Suprapubic skin (tissue), 3 donors: ENCODE measurements around the gene SLC9A8.

Experiments used
- CTCF ChIP-seq, 2 donors: fragments of 200-600 bp in 1 of 2; fragments of 450-650 bp in 1 of 2; sonication (generic) in 1 of 2; IDR thresholded peaks; one replicate each; pipeline ENCODE4 v1.5.1; 2016 to 2019; ENCODE audit warnings: antibody characterized with exemption in 2 of 2, mild to moderate bottlenecking in 1 of 2, moderate library complexity in 1 of 2
- EP300 ChIP-seq: sonication (generic); formaldehyde crosslinking; IDR thresholded peaks from one replicate; pipeline ENCODE4 v1.6.1; 2017; ENCODE audit warnings: antibody characterized with exemption
- POLR2A ChIP-seq, 2 donors: fragments of 450-650 bp; IDR thresholded peaks; one replicate each; pipeline ENCODE4 v1.6.1; 2017; ENCODE audit warnings: antibody characterized with exemption in 2 of 2, mild to moderate bottlenecking in 2 of 2, moderate library complexity in 2 of 2

- no peak for TF ChIP-seq CTCF (IDR thresholded peaks at IDR 0.05)
- TF ChIP-seq EP300: no peak
- TF ChIP-seq POLR2A (IDR thresholded peaks at IDR 0.05): no peak
Measured at GRCh38 chr20:49872056-49872455, 59.4 kb downstream of the SLC9A8 start.
